Measurements from ENCODE around the gene IQGAP1. TPM values are rescaled to one million over a fixed set of nuclear protein-coding genes. Genes with fewer than 3 reads are reported as not detected.

The IQGAP1 gene
- polyA plus RNA-seq, 2 of the 4 experiments (the other 2 are of a cell fraction) = 100 to 168 TPM

GRCh38 chr15:90465930-90466567 lies 78.0 kb downstream of the IQGAP1 start:
- no peak overlapping the region for H3K27ac ChIP-seq
- WGBS (ENCODE audit: missing lambda C conversion rate) = 74% methylated on average over 3 of the region's 3 CpGs
- ChIA-PET POLR2A (interaction anchor here (1.1 kb wide), 1 partner anchor 78 kb away, joined by 8 read pairs; the partner anchor contains the start of gene IQGAP1), CTCF (interaction anchor here (0.9 to 9.5 kb wide), 14 partner anchors 10 to 179 kb away, joined by 3 to 70 read pairs (median 4); partner anchors contain the start of gene IQGAP1)
- no peak for FAIRE-seq
- no peak for ATAC-seq
- H3K4me1 ChIP-seq = no peaks in the 10 kb centered on the region
- H3K4me2 ChIP-seq = no peak overlapping the region
- no peak overlapping the region for H3K4me3 ChIP-seq
- no peaks in the 10 kb centered on the region for H3K9me3 ChIP-seq
- TF ChIP-seq HEYL (CRISPR knock-in tag; IDR thresholded peaks at IDR 0.05) (no peak), JUNB (IDR thresholded peaks at IDR 0.05) (no peak), FOSB (CRISPR knock-in tag; IDR thresholded peaks at IDR 0.05) (no peak), KDM1A (IDR thresholded peaks at IDR 0.05; ENCODE audit: low read depth) (no peak), HOXB13 (CRISPR knock-in tag; IDR thresholded peaks at IDR 0.05; ENCODE audit: low read depth) (no peak), NPAS2 (CRISPR knock-in tag; IDR thresholded peaks at IDR 0.05; ENCODE audit: borderline replicate concordance) (no peak)
- DNase-seq (ENCODE audit: low read depth in 1 of 2, low spot score in 1 of 2) = no peak

GRCh38 chr15:90469723-90470122 lies 81.7 kb downstream of the IQGAP1 start:
- ChIA-PET POLR2A (no interaction called here), CTCF (interaction anchor here (0.7 to 9.5 kb wide), 8 partner anchors 12 to 416 kb away, joined by 3 to 70 read pairs (median 4); no protein-coding TSS in a partner anchor)
- 86% methylated on average over 2 of the region's 2 CpGs for WGBS (ENCODE audit: missing lambda C conversion rate)
- Histone ChIP-seq H3K9me3 (no peaks in the 10 kb centered on the region), H3K4me2 (no peak overlapping the region), H3K4me1 (no peaks in the 10 kb centered on the region), H3K4me3 (no peak overlapping the region), H3K27ac (no peak overlapping the region)
- TF ChIP-seq SMC3 (IDR thresholded peaks at IDR 0.05) = no peak
- TF ChIP-seq PHF8 (IDR thresholded peaks at IDR 0.05; ENCODE audit: borderline replicate concordance, low read depth) = no peak
- no peak for TF ChIP-seq POLR2A (IDR thresholded peaks at IDR 0.05; ENCODE audit: low read length)
- no peak for TF ChIP-seq ZC3H11A (IDR thresholded peaks at IDR 0.05)
- no peak for TF ChIP-seq TP53 (CRISPR knock-in tag; IDR thresholded peaks at IDR 0.05)
- TF ChIP-seq HMGXB4 (CRISPR knock-in tag; IDR thresholded peaks at IDR 0.05; ENCODE audit: borderline replicate concordance) = no peak
- no peak for TF ChIP-seq EHF (CRISPR knock-in tag; IDR thresholded peaks at IDR 0.05)
- no peak for TF ChIP-seq BHLHE40 (IDR thresholded peaks at IDR 0.05; ENCODE audit: low read depth, low read length)
- no peak for TF ChIP-seq HOXB13 (CRISPR knock-in tag; IDR thresholded peaks at IDR 0.05; ENCODE audit: low read depth)
- no peak for TF ChIP-seq HDAC2 (IDR thresholded peaks at IDR 0.05)
- TF ChIP-seq FOXS1 (CRISPR knock-in tag; IDR thresholded peaks at IDR 0.05) = no peak
- TF ChIP-seq SREBF2 (IDR thresholded peaks at IDR 0.05) = no peak
- no peak for TF ChIP-seq CEBPB (IDR thresholded peaks at IDR 0.05)
- no peak for TF ChIP-seq RCOR1 (IDR thresholded peaks at IDR 0.05; ENCODE audit: low read depth, low read length)
- no peak for TF ChIP-seq NFE2L2 (conservative IDR thresholded peaks at IDR 0.05; ENCODE audit: low read length)
- no peak for TF ChIP-seq CHD2 (IDR thresholded peaks at IDR 0.05; ENCODE audit: low read length, partially characterized antibody)
- TF ChIP-seq HEYL (CRISPR knock-in tag; IDR thresholded peaks at IDR 0.05) = no peak
- TF ChIP-seq CBX2 (IDR thresholded peaks at IDR 0.05; ENCODE audit: borderline replicate concordance, low read depth) = no peak
- TF ChIP-seq ELK1 (IDR thresholded peaks at IDR 0.05; ENCODE audit: low read depth, low read length) = no peak
- TF ChIP-seq RFX5 (IDR thresholded peaks at IDR 0.05) = no peak
- DNase-seq (ENCODE audit: low read depth in 1 of 2, low spot score in 1 of 2) (no peak), ATAC-seq (no peak), FAIRE-seq (no peak)

Data from A549 (cell line).